H9 (cell line): ENCODE data around the gene SCYL3. TPM values are rescaled to one million over a fixed set of nuclear protein-coding genes. Genes with fewer than 3 reads are reported as not detected.
A peak's percentile ranks its signal among the peaks of the same experiment; 100 is the strongest.

Experiments used
- DNase-seq: peaks from one replicate; pipeline ENCODE4 v3.0.0-alpha.2; 2017
- H2AFZ ChIP-seq: one replicate; pipeline ENCODE4 v1.6.1; 2013; ENCODE audit warnings: mild to moderate bottlenecking, low read length, control low read depth, moderate library complexity
- H2AK5ac ChIP-seq: 2 replicates; pipeline ENCODE4 v1.6.1; 2013; ENCODE audit warnings: low read length, control low read depth, mixed read lengths; ENCODE audit not compliant: insufficient read length
- H2BK120ac ChIP-seq: one replicate; pipeline ENCODE4 v1.6.1; 2013; ENCODE audit warnings: low read depth, mild to moderate bottlenecking, low read length, control low read depth, inconsistent platforms; ENCODE audit not compliant: poor library complexity, severe bottlenecking
- H2BK12ac ChIP-seq: 2 replicates; pipeline ENCODE4 v1.6.1; 2013; ENCODE audit warnings: low read length, control low read depth, mixed read lengths, low read depth; ENCODE audit not compliant: insufficient read length
- H2BK15ac ChIP-seq: 2 replicates; pipeline ENCODE4 v1.6.1; 2013; ENCODE audit warnings: low read depth, low read length, control low read depth
- H2BK20ac ChIP-seq: one replicate; pipeline ENCODE4 v1.6.1; 2013; ENCODE audit warnings: low read depth, mild to moderate bottlenecking, low read length, control low read depth, inconsistent platforms; ENCODE audit not compliant: poor library complexity, severe bottlenecking
- H2BK5ac ChIP-seq: 2 replicates; pipeline ENCODE4 v1.6.1; 2013; ENCODE audit warnings: low read length, control low read depth, mixed read lengths; ENCODE audit not compliant: insufficient read length
- H3K14ac ChIP-seq: 2 replicates; pipeline ENCODE4 v1.6.1; 2013; ENCODE audit warnings: low read length, control low read depth; ENCODE audit not compliant: insufficient read depth
- H3K18ac ChIP-seq: 2 replicates; pipeline ENCODE4 v1.6.1; 2013; ENCODE audit warnings: low read depth, mild to moderate bottlenecking, mixed read lengths, low read length, control low read depth; ENCODE audit not compliant: insufficient read length
- H3K23ac ChIP-seq: 2 replicates; pipeline ENCODE4 v1.6.1; 2013; ENCODE audit warnings: low read length, control low read depth, mixed read lengths, low read depth; ENCODE audit not compliant: insufficient read length
- H3K23me2 ChIP-seq: 2 replicates; pipeline ENCODE4 v1.6.1; 2013; ENCODE audit warnings: low read depth, mild to moderate bottlenecking, mixed read lengths, low read length, control low read depth; ENCODE audit not compliant: insufficient read length, poor library complexity, severe bottlenecking
- H3K27ac ChIP-seq: 2 replicates; pipeline ENCODE4 v1.5.1; 2013; ENCODE audit warnings: low read length, control low read depth, mixed read lengths, low read depth; ENCODE audit not compliant: insufficient read length
- H3K27me3 ChIP-seq: 2 replicates; pipeline ENCODE4 v1.6.1; 2013; ENCODE audit warnings: low read length, control low read depth, inconsistent platforms; ENCODE audit not compliant: insufficient read depth
- H3K4ac ChIP-seq: 2 replicates; pipeline ENCODE4 v1.6.1; 2013; ENCODE audit warnings: low read depth, mild to moderate bottlenecking, control low read depth, inconsistent platforms, low read length, moderate library complexity
- H3K4me1 ChIP-seq: 2 replicates; pipeline ENCODE4 v1.6.1; 2013; ENCODE audit warnings: low read length, control low read depth, inconsistent platforms; ENCODE audit not compliant: insufficient read depth
- H3K4me2 ChIP-seq: 2 replicates; pipeline ENCODE4 v1.6.1; 2013; ENCODE audit warnings: low read length, control low read depth, mixed read lengths; ENCODE audit not compliant: insufficient read length, insufficient read depth
- H3K56ac ChIP-seq: 2 replicates; pipeline ENCODE4 v1.6.1; 2013; ENCODE audit warnings: low read depth, mild to moderate bottlenecking, mixed read lengths, low read length, control low read depth; ENCODE audit not compliant: insufficient read length
- H3K79me1 ChIP-seq: 2 replicates; pipeline ENCODE4 v1.6.1; 2013; ENCODE audit warnings: low read depth, mild to moderate bottlenecking, moderate library complexity, low read length, control low read depth, inconsistent platforms; ENCODE audit not compliant: insufficient read depth, poor library complexity, severe bottlenecking
- H3K79me2 ChIP-seq: 2 replicates; pipeline ENCODE4 v1.6.1; 2013; ENCODE audit warnings: low read length, control low read depth, inconsistent platforms; ENCODE audit not compliant: insufficient read depth
- H3K9ac ChIP-seq: 2 replicates; pipeline ENCODE4 v1.6.1; 2013; ENCODE audit warnings: low read length, control low read depth, mixed read lengths; ENCODE audit not compliant: insufficient read length; ENCODE audit errors: extremely low read depth
- H3K9me3 ChIP-seq: one replicate; pipeline ENCODE4 v1.6.1; 2013; ENCODE audit warnings: low read depth, low read length, inconsistent platforms; ENCODE audit not compliant: control insufficient read depth
- H3T11ph ChIP-seq: one replicate; pipeline ENCODE4 v1.6.1; 2013; ENCODE audit warnings: mild to moderate bottlenecking, low read length, control low read depth, inconsistent platforms
- H4K20me1 ChIP-seq: one replicate; pipeline ENCODE4 v1.6.1; 2013; ENCODE audit not compliant: control insufficient read depth, insufficient read length, insufficient read depth
- H4K5ac ChIP-seq: 2 replicates; pipeline ENCODE4 v1.6.1; 2013; ENCODE audit warnings: low read depth, mild to moderate bottlenecking, mixed read lengths, low read length, control low read depth; ENCODE audit not compliant: insufficient read length
- H4K8ac ChIP-seq: replicated peaks from 2 replicates; pipeline ENCODE4 v1.6.1; 2013; ENCODE audit warnings: low read length, control low read depth, mixed read lengths, low read depth; ENCODE audit not compliant: insufficient read length
- H4K91ac ChIP-seq: 2 replicates; pipeline ENCODE4 v1.6.1; 2013; ENCODE audit warnings: low read depth, mild to moderate bottlenecking, moderate library complexity, mixed read lengths, low read length, control low read depth; ENCODE audit not compliant: insufficient read length
- H3K27ac Mint-ChIP-seq, 3 experiments: 2 replicates in 2 of 3; 3 replicates in 1 of 3; pipeline ENCODE4 v1.8.0; 2020 to 2021; ENCODE audit warnings: mixed read lengths in 3 of 3, mild to moderate bottlenecking in 1 of 3, moderate library complexity in 1 of 3
- H3K27me3 Mint-ChIP-seq: 2 replicates; pipeline ENCODE4 v1.8.0; 2021; ENCODE audit warnings: low read depth, mild to moderate bottlenecking, moderate library complexity, mixed read lengths
- H3K36me3 Mint-ChIP-seq, 3 experiments: 2 replicates in 2 of 3; 3 replicates in 1 of 3; pipeline ENCODE4 v1.8.0; 2020 to 2021; ENCODE audit warnings: low read depth in 3 of 3, mixed read lengths in 3 of 3; ENCODE audit not compliant: insufficient read depth in 1 of 3
- H3K4me1 Mint-ChIP-seq, 2 experiments: 2 replicates each; pipeline ENCODE4 v1.8.0; 2020; ENCODE audit warnings: mixed read lengths in 2 of 2
- H3K4me3 Mint-ChIP-seq, 2 experiments: 2 replicates in 1 of 2; 3 replicates in 1 of 2; pipeline ENCODE4 v1.8.0; 2020 to 2021; ENCODE audit warnings: mild to moderate bottlenecking in 2 of 2, mixed read lengths in 2 of 2, moderate library complexity in 1 of 2
- H3K9me3 Mint-ChIP-seq, 2 experiments: 2 replicates in 1 of 2; 3 replicates in 1 of 2; pipeline ENCODE4 v1.8.0; 2020; ENCODE audit warnings: mild to moderate bottlenecking in 2 of 2, mixed read lengths in 2 of 2, moderate library complexity in 1 of 2
- CTCF ChIP-seq: fragments of 200-600 bp; sonication (generic); conservative IDR thresholded peaks from 3 replicates; pipeline ENCODE4 v1.8.0; 2021; ENCODE audit warnings: antibody characterized with exemption, mild to moderate bottlenecking
- WGBS: extraction: QIAGEN DNeasy Blood & Tissue Kit; methylation state at CpG from one replicate; pipeline ENCODE4 v1.1.7; 2013; ENCODE audit warnings: missing lambda C conversion rate, low lambda C conversion rate, mixed read lengths; ENCODE audit not compliant: insufficient read length; ENCODE audit errors: extremely low coverage; 5-methylcytosine and 5-hydroxymethylcytosine counted together
- total RNA-seq: library from RNA; stranded (reverse); gene quantifications from 2 replicates; pipeline ENCODE4 v1.2.1, GENCODE V29; 2021

The SCYL3 gene
- total RNA-seq, 1 experiment from 2014 or later, result 3.9 TPM

- Mint-ChIP-seq H3K36me3 (peaks cover 0 to 4% (median 4%) of the 10 kb centered on the region in 3 experiments; a peak in 3 of 7 replicates), H3K9me3 (no peaks in the 10 kb centered on the region), H3K27ac (no peak overlapping the region; a peak in 1 of 7 replicates)
These were observed 2.2 kb downstream of the SCYL3 start for GRCh38 chr1:169891539-169891885.

More at GRCh38 chr1:169891539-169891885, 2.2 kb downstream of the SCYL3 start:
- no peak overlapping the region for H3K4ac ChIP-seq
- H2BK12ac ChIP-seq, result no peak overlapping the region
- no peak overlapping the region for H3T11ph ChIP-seq
- H3K23ac ChIP-seq, result no peak overlapping the region
- no peak overlapping the region for H3K18ac ChIP-seq
- H3K9ac ChIP-seq, result no peak overlapping the region
- no CpG with 5 or more reads among the region's 2 CpGs for WGBS
- H3K4me1 Mint-ChIP-seq, result peaks cover 41 to 44% of the 10 kb centered on the region in 2 experiments
- no peak for DNase-seq
- no peaks in the 10 kb centered on the region for H3K27me3 Mint-ChIP-seq
- H3K4me1 ChIP-seq, result no peaks in the 10 kb centered on the region; the same call in 1 of the 2 replicates
- H2BK5ac ChIP-seq, result no peak overlapping the region
- H3K4me2 ChIP-seq, result no peak overlapping the region
- H2BK20ac ChIP-seq, result no peak overlapping the region
- H3K9me3 ChIP-seq, result no peaks in the 10 kb centered on the region
- no peak overlapping the region for H3K14ac ChIP-seq
- no peaks in the 10 kb centered on the region for H4K20me1 ChIP-seq
- no peaks in the 10 kb centered on the region for H3K27me3 ChIP-seq
- no peak overlapping the region for H2AFZ ChIP-seq
- H3K56ac ChIP-seq, result no peak overlapping the region
- no peak overlapping the region for H2BK15ac ChIP-seq
- H3K27ac ChIP-seq, result no peak overlapping the region
- H4K8ac ChIP-seq, result no peak overlapping the region
- no peak for TF ChIP-seq CTCF
- H3K23me2 ChIP-seq, result peaks cover 7% of the 10 kb centered on the region
- no peak overlapping the region for H2BK120ac ChIP-seq
- H4K5ac ChIP-seq, result no peak overlapping the region
- peaks cover 4% of the 10 kb centered on the region; the same call in 1 of the 2 replicates for H3K79me2 ChIP-seq
- no peaks in the 10 kb centered on the region for H3K79me1 ChIP-seq
- H2AK5ac ChIP-seq, result no peak overlapping the region
- H4K91ac ChIP-seq, result no peak overlapping the region
- peak overlapping the region in 1 of 2 experiments; percentile 5; a peak in 1 of 5 replicates for H3K4me3 Mint-ChIP-seq
